AG10803 (cell line): ENCODE measurements around the gene IFT52.

Experiments
- DNase-seq: peaks from one replicate; pipeline ENCODE4 v3.0.0; 2010; ENCODE audit warnings: low read depth
- H3K4me3 ChIP-seq: 2 replicates; pipeline ENCODE4 v1.5.1; 2011; ENCODE audit warnings: mild to moderate bottlenecking, low read length, control low read depth
- TF ChIP-seq, protein P1 (sequence below): conservative IDR thresholded peaks from 2 replicates; pipeline ENCODE4 v1.5.1; 2011; ENCODE audit warnings: mild to moderate bottlenecking, low read length, control low read depth, inconsistent platforms

Gene IFT52

DNA sequence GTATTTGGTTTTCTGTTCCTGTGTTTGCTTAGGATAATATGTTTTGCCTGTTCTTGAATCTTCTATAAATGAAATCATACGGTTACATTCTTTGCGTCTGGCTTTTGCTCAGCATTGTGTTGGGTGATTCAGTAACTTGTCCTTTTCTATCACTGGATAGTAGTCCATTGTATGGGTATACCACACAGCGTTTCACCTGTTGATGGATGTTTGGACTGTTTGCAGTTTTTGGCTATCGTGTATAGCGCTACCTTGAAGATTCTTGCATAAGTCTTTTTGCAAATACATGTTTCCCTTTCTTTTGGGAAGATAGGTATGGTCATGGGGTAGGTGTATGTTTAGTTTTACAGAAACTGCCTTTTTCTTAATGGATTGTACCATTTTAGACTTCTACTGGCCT lies 85.6 kb downstream of the IFT52 start:
- no peak overlapping the region for H3K4me3 ChIP-seq
- TF ChIP-seq, protein P1, sequence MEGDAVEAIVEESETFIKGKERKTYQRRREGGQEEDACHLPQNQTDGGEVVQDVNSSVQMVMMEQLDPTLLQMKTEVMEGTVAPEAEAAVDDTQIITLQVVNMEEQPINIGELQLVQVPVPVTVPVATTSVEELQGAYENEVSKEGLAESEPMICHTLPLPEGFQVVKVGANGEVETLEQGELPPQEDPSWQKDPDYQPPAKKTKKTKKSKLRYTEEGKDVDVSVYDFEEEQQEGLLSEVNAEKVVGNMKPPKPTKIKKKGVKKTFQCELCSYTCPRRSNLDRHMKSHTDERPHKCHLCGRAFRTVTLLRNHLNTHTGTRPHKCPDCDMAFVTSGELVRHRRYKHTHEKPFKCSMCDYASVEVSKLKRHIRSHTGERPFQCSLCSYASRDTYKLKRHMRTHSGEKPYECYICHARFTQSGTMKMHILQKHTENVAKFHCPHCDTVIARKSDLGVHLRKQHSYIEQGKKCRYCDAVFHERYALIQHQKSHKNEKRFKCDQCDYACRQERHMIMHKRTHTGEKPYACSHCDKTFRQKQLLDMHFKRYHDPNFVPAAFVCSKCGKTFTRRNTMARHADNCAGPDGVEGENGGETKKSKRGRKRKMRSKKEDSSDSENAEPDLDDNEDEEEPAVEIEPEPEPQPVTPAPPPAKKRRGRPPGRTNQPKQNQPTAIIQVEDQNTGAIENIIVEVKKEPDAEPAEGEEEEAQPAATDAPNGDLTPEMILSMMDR: no peak
- no peak for DNase-seq

DNA sequence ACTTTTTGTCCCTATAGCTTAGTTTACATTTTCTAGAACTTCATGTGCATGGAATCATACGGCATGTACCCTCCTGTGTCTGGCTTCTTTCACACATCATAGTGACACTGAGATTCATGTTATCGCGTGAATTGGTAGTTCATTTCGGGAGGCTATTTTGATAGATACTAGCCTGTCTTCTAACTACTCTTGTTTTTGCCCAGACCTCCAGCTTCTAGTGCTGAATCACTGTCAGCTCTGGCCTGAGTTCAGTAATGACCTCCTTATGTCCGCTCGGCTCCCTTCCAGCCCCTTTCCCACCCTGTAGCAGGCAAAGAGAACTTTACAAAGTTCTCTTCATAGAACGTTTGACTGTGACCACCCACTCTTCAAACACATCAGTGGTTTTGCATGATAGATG lies 90.2 kb downstream of the IFT52 start:
- TF ChIP-seq, protein P1: no peak
- no peak overlapping the region for H3K4me3 ChIP-seq
- DNase-seq: peak; percentile 76

DNA sequence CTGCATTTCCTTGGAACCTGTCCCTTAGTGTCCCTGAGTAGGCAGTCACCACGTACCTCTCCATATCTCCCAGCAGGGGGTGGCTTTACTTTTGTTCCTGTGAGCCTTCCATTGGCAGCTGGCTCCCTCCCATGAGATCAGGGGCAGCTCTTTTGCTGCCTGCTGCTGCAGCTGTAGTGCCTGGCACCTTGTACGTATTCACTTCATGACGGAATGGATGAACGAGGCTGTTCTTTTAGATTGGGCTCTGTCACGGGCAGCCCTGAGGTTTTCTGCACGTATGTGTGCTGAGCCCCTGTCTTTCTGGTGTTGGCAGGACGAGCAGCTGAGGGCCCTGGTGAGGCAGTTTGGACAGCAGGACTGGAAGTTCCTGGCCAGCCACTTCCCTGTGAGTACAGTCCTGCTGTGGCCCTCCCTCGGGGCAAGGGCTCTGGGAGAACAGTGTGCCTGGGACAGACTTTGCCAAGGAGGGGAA lies 90.8 kb downstream of the IFT52 start:
- no peak overlapping the region for H3K4me3 ChIP-seq
- TF ChIP-seq, protein P1: peak; percentile 31
- DNase-seq: peak; percentile 26

DNA sequence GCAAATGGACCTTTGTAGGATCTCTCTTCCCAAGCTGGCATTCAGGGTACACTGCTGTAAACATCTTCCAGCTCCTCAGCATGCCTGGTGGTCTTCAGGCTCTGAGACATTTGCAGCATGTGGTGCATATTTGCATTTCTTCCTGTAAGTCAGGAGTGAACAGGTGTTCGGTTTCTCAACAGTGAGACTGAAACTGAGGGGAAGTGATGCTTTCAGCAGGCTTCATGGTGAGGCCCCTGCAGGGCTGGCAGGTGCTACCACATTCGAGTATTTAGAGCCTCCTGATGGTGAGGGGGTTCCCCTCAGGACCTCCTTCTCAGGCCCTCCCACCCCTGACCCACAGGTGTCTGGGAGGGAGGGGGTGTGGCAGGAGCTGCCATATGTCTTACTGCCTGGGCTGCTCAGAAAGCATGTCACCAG lies 91.3 kb downstream of the IFT52 start:
- DNase-seq: no peak
- no peak overlapping the region for H3K4me3 ChIP-seq
- TF ChIP-seq, protein P1: no peak

DNA sequence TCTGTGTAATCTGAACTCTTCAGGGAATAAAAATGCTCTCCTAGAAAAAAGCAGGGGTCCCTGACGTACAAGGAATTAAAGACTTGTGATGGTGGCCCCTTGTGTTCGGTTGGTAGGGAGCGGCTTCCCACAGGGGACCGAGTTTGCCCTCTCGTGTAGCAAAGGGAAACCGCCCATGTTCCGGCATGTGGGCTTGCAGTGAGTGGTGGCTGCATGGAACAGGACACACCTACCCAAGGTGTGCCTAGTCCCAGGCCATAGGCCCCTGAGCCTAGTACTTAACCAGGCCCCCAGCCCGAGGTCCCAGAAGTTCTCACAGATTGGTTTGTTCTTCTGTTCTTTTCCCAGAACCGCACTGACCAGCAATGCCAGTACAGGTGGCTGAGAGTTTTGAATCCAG lies 91.7 kb downstream of the IFT52 start:
- TF ChIP-seq, protein P1: no peak
- no peak overlapping the region for H3K4me3 ChIP-seq
- DNase-seq: no peak

DNA sequence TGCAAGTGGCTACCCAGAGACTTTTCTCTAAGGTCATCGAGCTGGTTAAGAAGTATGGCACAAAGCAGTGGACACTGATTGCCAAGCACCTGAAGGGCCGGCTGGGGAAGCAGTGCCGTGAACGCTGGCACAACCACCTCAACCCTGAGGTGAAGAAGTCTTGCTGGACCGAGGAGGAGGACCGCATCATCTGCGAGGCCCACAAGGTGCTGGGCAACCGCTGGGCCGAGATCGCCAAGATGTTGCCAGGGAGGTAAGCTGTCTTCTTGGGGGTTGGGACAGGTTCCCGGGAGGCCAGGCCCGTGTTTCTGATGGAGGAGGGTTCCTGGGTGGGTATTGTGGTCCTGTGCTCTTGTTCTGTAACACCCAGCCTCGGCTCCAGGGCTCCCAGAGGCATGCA lies 96.1 kb downstream of the IFT52 start:
- TF ChIP-seq, protein P1: no peak
- no peak overlapping the region for H3K4me3 ChIP-seq
- no peak for DNase-seq

DNA sequence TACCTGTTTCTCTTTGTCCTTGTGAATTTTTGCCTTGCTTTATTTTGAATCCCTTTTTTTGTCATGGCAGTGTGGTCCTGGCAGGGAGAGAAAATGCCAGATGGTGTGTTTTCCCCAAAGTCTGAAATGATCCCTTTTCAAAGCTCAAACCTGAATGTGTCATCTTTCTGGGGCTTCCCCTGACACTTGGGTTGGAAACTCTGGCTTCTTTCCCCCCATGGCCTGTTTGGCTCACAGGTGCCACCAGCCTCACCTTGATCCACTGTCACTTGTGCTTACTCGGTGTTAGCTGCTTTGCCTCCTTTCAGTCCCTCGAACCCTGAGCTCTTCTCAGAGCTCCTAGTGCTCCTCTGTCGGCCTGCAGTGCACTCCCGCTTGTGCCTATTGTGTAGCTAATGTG lies 98.4 kb downstream of the IFT52 start:
- no peak overlapping the region for H3K4me3 ChIP-seq
- TF ChIP-seq, protein P1: no peak
- DNase-seq: no peak
